ENCODE data around the gene BRMS1. TPM values are rescaled to one million over a fixed set of nuclear protein-coding genes. Genes with fewer than 3 reads are reported as not detected.
"Not testable (repeated sequence)": the region's sequence is repeated elsewhere in the genome, so short reads cannot be mapped to it uniquely, and the experiment has no call there.

Gene BRMS1
- total and polyA plus RNA-seq, 4 donors = 21.5 to 55.2 (median 23.4) TPM

- WGBS, 2 donors = 26 to 28% methylated on average over 26 of the region's 26 CpGs
These were observed 33.4 kb downstream of the BRMS1 start for GRCh38 chr11:66311470-66311964.

DNA sequence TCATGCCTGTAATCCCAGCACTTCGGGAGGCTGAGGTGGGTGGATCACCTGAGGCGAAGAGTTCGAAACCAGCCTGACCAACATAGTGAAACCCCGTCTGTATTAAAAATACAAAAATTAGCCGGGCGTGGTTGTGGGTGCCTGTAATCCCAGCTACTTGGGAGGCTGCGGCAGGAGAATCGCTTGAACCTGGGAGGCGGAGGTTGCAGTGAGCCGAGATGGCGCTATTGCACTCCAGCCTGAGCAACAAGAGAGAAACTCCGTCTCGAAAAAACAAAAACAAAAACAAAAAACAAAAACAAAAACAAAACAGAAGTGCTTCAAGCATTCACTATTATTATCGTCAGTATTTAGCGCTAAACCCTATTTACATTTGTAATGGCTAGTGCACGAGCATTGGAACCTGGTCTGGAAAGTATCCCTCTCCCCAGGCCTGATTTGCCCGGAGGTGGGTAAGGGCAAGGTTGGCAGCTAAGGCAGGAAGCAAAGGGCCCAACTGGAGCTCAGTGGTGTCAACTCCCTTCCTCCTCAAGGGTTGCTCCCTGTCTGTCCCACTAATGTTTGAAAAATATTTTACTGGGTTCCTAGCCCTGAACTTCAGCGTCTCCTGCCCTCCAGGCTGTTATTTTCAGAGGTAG is 34.0 kb downstream of the BRMS1 start:
- H3K4me1 ChIP-seq (ENCODE audit: control insufficient read depth in 1 of 2, insufficient read depth in 2 of 2, low read length in 2 of 2); DNase-seq; H3K9me3 ChIP-seq (ENCODE audit: control insufficient read depth, low read length); H3K4me3 ChIP-seq (ENCODE audit: low read length in 2 of 2); ATAC-seq (ENCODE audit: low FRiP score); H3K27me3 ChIP-seq (ENCODE audit: control insufficient read depth in 1 of 2, insufficient read depth in 2 of 2, low read length in 1 of 2); H3K36me3 ChIP-seq (ENCODE audit: control insufficient read depth in 1 of 2, insufficient read depth in 2 of 2, low read length in 1 of 2); H3K27ac ChIP-seq (ENCODE audit: low read depth in 1 of 2, low read length in 2 of 2): not testable (repeated sequence)
- intact Hi-C loops (cut with DNase I) = loop anchor here in 1 of 2 donors (1.0 kb wide), 1 partner anchor 17 kb away; no protein-coding TSS in a partner anchor
- 74 to 78% methylated on average over 18 of the region's 18 CpGs for WGBS, 2 donors

More at GRCh38 chr11:66311470-66311964, 33.4 kb downstream of the BRMS1 start:
- Histone ChIP-seq H3K27ac (ENCODE audit: low read depth in 1 of 2, low read length in 2 of 2) (no peak overlapping the region), H3K4me3 (ENCODE audit: low read length in 2 of 2) (no peak overlapping the region), H3K36me3 (ENCODE audit: control insufficient read depth in 1 of 2, insufficient read depth in 2 of 2, low read length in 1 of 2) (no peaks in the 10 kb centered on the region), H3K27me3 (ENCODE audit: control insufficient read depth in 1 of 2, insufficient read depth in 2 of 2, low read length in 1 of 2) (no peaks in the 10 kb centered on the region), H3K4me1 (ENCODE audit: control insufficient read depth in 1 of 2, insufficient read depth in 2 of 2, low read length in 2 of 2) (no peaks in the 10 kb centered on the region), H3K9me3 (ENCODE audit: control insufficient read depth, low read length) (no peaks in the 10 kb centered on the region)
- intact Hi-C loops (cut with DNase I) = loop anchor here in 1 of 2 donors (1.0 kb wide), 1 partner anchor 17 kb away; no protein-coding TSS in a partner anchor
- DNase-seq (no peak), ATAC-seq (ENCODE audit: low FRiP score) (no peak)

GRCh38 chr11:66310324-66310723 is 34.6 kb downstream of the BRMS1 start:
- intact Hi-C loops (cut with DNase I) = no loop called here

DNA sequence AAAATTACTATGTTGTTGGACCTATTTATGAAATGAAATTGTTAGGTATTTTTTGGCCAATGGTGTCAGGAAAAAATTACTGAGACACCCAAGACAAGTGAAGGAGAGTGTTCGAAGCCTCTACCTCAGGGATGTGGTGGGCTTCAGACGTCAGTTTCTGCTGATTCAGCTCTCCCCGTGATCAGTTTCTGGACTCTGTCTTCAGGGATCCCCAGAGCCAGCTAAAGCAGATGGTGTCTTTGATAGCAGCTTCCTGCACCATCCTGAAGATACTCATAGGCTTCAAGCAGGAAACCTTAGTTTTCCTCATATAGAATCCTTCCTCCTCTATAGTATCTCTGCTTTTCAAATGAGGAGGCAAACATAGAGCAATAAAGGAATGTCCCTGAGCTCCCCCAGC is 35.4 kb downstream of the BRMS1 start:
- H3K4me3 ChIP-seq (ENCODE audit: low read length in 2 of 2) = no peak overlapping the region
- no peak for DNase-seq
- H3K27me3 ChIP-seq (ENCODE audit: control insufficient read depth in 1 of 2, insufficient read depth in 2 of 2, low read length in 1 of 2) = no peaks in the 10 kb centered on the region
- 44 to 48% methylated on average over 3 of the region's 3 CpGs for WGBS, 2 donors
- no peaks in the 10 kb centered on the region for H3K4me1 ChIP-seq (ENCODE audit: control insufficient read depth in 1 of 2, insufficient read depth in 2 of 2, low read length in 2 of 2)
- H3K27ac ChIP-seq (ENCODE audit: low read depth in 1 of 2, low read length in 2 of 2) = no peak overlapping the region
- no peaks in the 10 kb centered on the region for H3K9me3 ChIP-seq (ENCODE audit: control insufficient read depth, low read length)
- H3K36me3 ChIP-seq (ENCODE audit: control insufficient read depth in 1 of 2, insufficient read depth in 2 of 2, low read length in 1 of 2) = no peaks in the 10 kb centered on the region
- intact Hi-C loops (cut with DNase I) = no loop called here
- ATAC-seq (ENCODE audit: low FRiP score) = no peak

More at GRCh38 chr11:66310324-66310723, 34.6 kb downstream of the BRMS1 start:
- Histone ChIP-seq H3K4me3 (ENCODE audit: low read length in 2 of 2) (no peak overlapping the region), H3K36me3 (ENCODE audit: control insufficient read depth in 1 of 2, insufficient read depth in 2 of 2, low read length in 1 of 2) (no peaks in the 10 kb centered on the region), H3K27ac (ENCODE audit: low read depth in 1 of 2, low read length in 2 of 2) (no peak overlapping the region), H3K4me1 (ENCODE audit: control insufficient read depth in 1 of 2, insufficient read depth in 2 of 2, low read length in 2 of 2) (no peaks in the 10 kb centered on the region), H3K27me3 (ENCODE audit: control insufficient read depth in 1 of 2, insufficient read depth in 2 of 2, low read length in 1 of 2) (no peaks in the 10 kb centered on the region), H3K9me3 (ENCODE audit: control insufficient read depth, low read length) (no peaks in the 10 kb centered on the region)
- no peak for ATAC-seq (ENCODE audit: low FRiP score)
- 76% methylated on average over 8 of the region's 8 CpGs for WGBS, 2 donors
- no peak for DNase-seq

DNA sequence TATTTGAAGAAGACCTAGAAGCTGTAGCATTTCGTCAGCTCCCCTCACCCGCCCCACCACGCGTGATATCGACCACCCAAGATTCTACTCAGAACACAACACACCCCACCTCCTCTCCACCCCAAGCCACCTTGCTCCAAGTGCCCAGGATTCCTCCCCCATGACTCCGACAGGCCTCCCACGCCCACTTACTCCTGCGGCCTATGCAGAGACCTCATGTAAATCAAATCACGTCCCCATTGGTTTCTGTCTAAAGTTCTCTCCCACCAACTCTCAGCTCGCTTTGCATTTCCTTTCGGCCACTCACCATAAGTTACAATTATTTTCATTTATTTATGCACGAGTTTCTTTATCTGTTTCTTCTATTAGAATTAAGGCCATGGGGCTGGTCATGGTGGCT is 42.2 kb downstream of the BRMS1 start:
- intact Hi-C loops (cut with DNase I) = no loop called here
- ATAC-seq (ENCODE audit: low FRiP score) (no peak), DNase-seq (no peak)
- H3K4me1 ChIP-seq (ENCODE audit: control insufficient read depth in 1 of 2, insufficient read depth in 2 of 2, low read length in 2 of 2) = no peaks in the 10 kb centered on the region
- 86 to 87% methylated on average over 12 of the region's 12 CpGs for WGBS, 2 donors
- no peaks in the 10 kb centered on the region for H3K27me3 ChIP-seq (ENCODE audit: control insufficient read depth in 1 of 2, insufficient read depth in 2 of 2, low read length in 1 of 2)
- H3K9me3 ChIP-seq (ENCODE audit: control insufficient read depth, low read length) = no peaks in the 10 kb centered on the region
- no peak overlapping the region for H3K4me3 ChIP-seq (ENCODE audit: low read length in 2 of 2)
- H3K27ac ChIP-seq (ENCODE audit: low read depth in 1 of 2, low read length in 2 of 2) = no peak overlapping the region
- H3K36me3 ChIP-seq (ENCODE audit: control insufficient read depth in 1 of 2, insufficient read depth in 2 of 2, low read length in 1 of 2) = no peaks in the 10 kb centered on the region

DNA sequence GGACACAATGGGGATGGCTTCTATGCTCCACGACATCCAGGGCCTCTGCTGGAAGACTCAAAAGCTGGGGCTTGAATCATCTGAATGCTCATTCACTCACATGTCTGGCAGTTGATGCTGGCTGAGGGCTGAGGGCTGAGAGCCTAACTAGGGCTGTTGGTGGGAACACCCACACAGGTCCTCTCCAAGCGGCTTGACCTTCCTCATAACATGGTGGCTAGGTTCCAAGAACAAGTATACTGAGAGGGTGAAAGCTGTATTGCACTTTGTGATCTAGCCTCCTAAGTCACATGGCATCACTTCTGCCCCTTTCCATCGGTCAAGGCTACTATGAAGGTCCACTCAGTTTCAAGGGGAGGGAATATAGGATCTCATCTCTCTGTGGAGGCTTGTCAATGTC is 45.7 kb downstream of the BRMS1 start:
- no peak overlapping the region for H3K27ac ChIP-seq (ENCODE audit: low read depth in 1 of 2, low read length in 2 of 2)
- H3K36me3 ChIP-seq (ENCODE audit: control insufficient read depth in 1 of 2, insufficient read depth in 2 of 2, low read length in 1 of 2) = no peaks in the 10 kb centered on the region
- no peak overlapping the region for H3K4me3 ChIP-seq (ENCODE audit: low read length in 2 of 2)
- ATAC-seq (ENCODE audit: low FRiP score) (no peak), DNase-seq (no peak)
- WGBS, 2 donors = 84% methylated on average over 3 of the region's 3 CpGs
- no peaks in the 10 kb centered on the region for H3K27me3 ChIP-seq (ENCODE audit: control insufficient read depth in 1 of 2, insufficient read depth in 2 of 2, low read length in 1 of 2)
- intact Hi-C loops (cut with DNase I) = no loop called here
- no peaks in the 10 kb centered on the region for H3K4me1 ChIP-seq (ENCODE audit: control insufficient read depth in 1 of 2, insufficient read depth in 2 of 2, low read length in 2 of 2)
- no peaks in the 10 kb centered on the region for H3K9me3 ChIP-seq (ENCODE audit: control insufficient read depth, low read length)

- WGBS, 2 donors = 49 to 54% methylated on average over 8 of the region's 8 CpGs
- DNase-seq (no peak), ATAC-seq (ENCODE audit: low FRiP score) (no peak)
- Histone ChIP-seq H3K4me3 (ENCODE audit: low read length in 2 of 2) (no peak overlapping the region), H3K36me3 (ENCODE audit: control insufficient read depth in 1 of 2, insufficient read depth in 2 of 2, low read length in 1 of 2) (no peaks in the 10 kb centered on the region), H3K27ac (ENCODE audit: low read depth in 1 of 2, low read length in 2 of 2) (no peak overlapping the region), H3K27me3 (ENCODE audit: control insufficient read depth in 1 of 2, insufficient read depth in 2 of 2, low read length in 1 of 2) (no peaks in the 10 kb centered on the region), H3K4me1 (ENCODE audit: control insufficient read depth in 1 of 2, insufficient read depth in 2 of 2, low read length in 2 of 2) (no peaks in the 10 kb centered on the region), H3K9me3 (ENCODE audit: control insufficient read depth, low read length) (no peaks in the 10 kb centered on the region)
- intact Hi-C loops (cut with DNase I) = no loop called here
These were observed 47.3 kb downstream of the BRMS1 start for GRCh38 chr11:66297610-66298009.

GRCh38 chr11:66294626-66295620 is 50.0 kb downstream of the BRMS1 start:
- Histone ChIP-seq H3K4me1 (ENCODE audit: control insufficient read depth in 1 of 2, insufficient read depth in 2 of 2, low read length in 2 of 2) (no peaks in the 10 kb centered on the region), H3K27ac (ENCODE audit: low read depth in 1 of 2, low read length in 2 of 2) (no peak overlapping the region), H3K36me3 (ENCODE audit: control insufficient read depth in 1 of 2, insufficient read depth in 2 of 2, low read length in 1 of 2) (no peaks in the 10 kb centered on the region), H3K9me3 (ENCODE audit: control insufficient read depth, low read length) (no peaks in the 10 kb centered on the region), H3K4me3 (ENCODE audit: low read length in 2 of 2) (no peak overlapping the region), H3K27me3 (ENCODE audit: control insufficient read depth in 1 of 2, insufficient read depth in 2 of 2, low read length in 1 of 2) (no peaks in the 10 kb centered on the region)
- no peak for ATAC-seq (ENCODE audit: low FRiP score)
- no peak for DNase-seq
- intact Hi-C loops (cut with DNase I) = no loop called here
- 79 to 81% methylated on average over 112 to 123 of the region's 123 CpGs for WGBS, 2 donors

Measured in aorta (tissue), 5 donors.